Small intestine (tissue), 7 donors: ENCODE measurements around the gene ITGB1BP1. TPM values are rescaled to one million over a fixed set of nuclear protein-coding genes. Genes with fewer than 3 reads are reported as not detected.

ENCODE experiments used
- DNase-seq, 2 donors: peaks; one replicate each; pipeline versions ENCODE4 v3.0.0 to v3.0.0-alpha.2; 2013
- FAIRE-seq: peaks from 2 replicates; lab custom pipeline; 2012; peaks lifted over from hg19 to GRCh38; lab: Jason Lieb, UNC
- H3K27ac ChIP-seq, 3 donors: one replicate each; pipeline ENCODE4 v1.5.1; 2013; ENCODE audit warnings: low read length in 2 of 3, mild to moderate bottlenecking in 2 of 3, control low read depth in 1 of 3, inconsistent platforms in 1 of 3, low read depth in 1 of 3, moderate library complexity in 1 of 3
- H3K27me3 ChIP-seq, 3 donors: one replicate each; pipeline ENCODE4 v1.6.1; 2013; ENCODE audit warnings: low read length in 3 of 3, inconsistent platforms in 1 of 3; ENCODE audit not compliant: control insufficient read depth in 3 of 3, insufficient read depth in 3 of 3
- H3K36me3 ChIP-seq, 3 donors: one replicate each; pipeline ENCODE4 v1.6.1; 2013; ENCODE audit warnings: low read length in 3 of 3, inconsistent platforms in 1 of 3, low read depth in 1 of 3, mild to moderate bottlenecking in 1 of 3, moderate library complexity in 1 of 3; ENCODE audit not compliant: control insufficient read depth in 3 of 3, insufficient read depth in 2 of 3
- H3K4me1 ChIP-seq, 3 donors: one replicate each; pipeline ENCODE4 v1.6.1; 2013; ENCODE audit warnings: low read length in 2 of 3, inconsistent platforms in 1 of 3, low read depth in 1 of 3, mild to moderate bottlenecking in 1 of 3, moderate library complexity in 1 of 3; ENCODE audit not compliant: control insufficient read depth in 3 of 3, insufficient read depth in 2 of 3
- H3K4me3 ChIP-seq, 3 donors: one replicate each; pipeline ENCODE4 v1.5.1; 2013; ENCODE audit warnings: low read length in 3 of 3, control low read depth in 1 of 3, inconsistent platforms in 1 of 3, low read depth in 1 of 3, mild to moderate bottlenecking in 1 of 3, moderate library complexity in 1 of 3
- H3K9me3 ChIP-seq, 2 donors: one replicate each; pipeline ENCODE4 v1.6.1; 2013; ENCODE audit warnings: low read depth in 1 of 2, low read length in 1 of 2; ENCODE audit not compliant: control insufficient read depth in 2 of 2, insufficient read depth in 1 of 2
- WGBS, 3 donors: extraction: QIAGEN DNeasy Blood & Tissue Kit; methylation state at CpG; one replicate each; pipeline ENCODE4 v1.1.7; 2013; 5-methylcytosine and 5-hydroxymethylcytosine counted together
- polyA plus RNA-seq, 4 donors: library from polyadenylated mRNA; stranded (reverse) in 3 of 4; unstranded in 1 of 4; fragments of 200-250 nt in 3 of 4; fragments of 120-200 nt in 1 of 4; gene quantifications; one replicate each; pipeline versions ENCODE4 v1.2.1 to v1.2.3, GENCODE V29; 2013
- donor health status: healthy with polysubstance abuse.
- donor health status: control.
- donor health status: control.
- donor health status: Bipolar disorder and iron deficiency.
- donor health status: healthy.

ITGB1BP1 gene
- polyA plus RNA-seq, 4 donors, result 30.6 to 50.8 (median 35.2) TPM

DNA sequence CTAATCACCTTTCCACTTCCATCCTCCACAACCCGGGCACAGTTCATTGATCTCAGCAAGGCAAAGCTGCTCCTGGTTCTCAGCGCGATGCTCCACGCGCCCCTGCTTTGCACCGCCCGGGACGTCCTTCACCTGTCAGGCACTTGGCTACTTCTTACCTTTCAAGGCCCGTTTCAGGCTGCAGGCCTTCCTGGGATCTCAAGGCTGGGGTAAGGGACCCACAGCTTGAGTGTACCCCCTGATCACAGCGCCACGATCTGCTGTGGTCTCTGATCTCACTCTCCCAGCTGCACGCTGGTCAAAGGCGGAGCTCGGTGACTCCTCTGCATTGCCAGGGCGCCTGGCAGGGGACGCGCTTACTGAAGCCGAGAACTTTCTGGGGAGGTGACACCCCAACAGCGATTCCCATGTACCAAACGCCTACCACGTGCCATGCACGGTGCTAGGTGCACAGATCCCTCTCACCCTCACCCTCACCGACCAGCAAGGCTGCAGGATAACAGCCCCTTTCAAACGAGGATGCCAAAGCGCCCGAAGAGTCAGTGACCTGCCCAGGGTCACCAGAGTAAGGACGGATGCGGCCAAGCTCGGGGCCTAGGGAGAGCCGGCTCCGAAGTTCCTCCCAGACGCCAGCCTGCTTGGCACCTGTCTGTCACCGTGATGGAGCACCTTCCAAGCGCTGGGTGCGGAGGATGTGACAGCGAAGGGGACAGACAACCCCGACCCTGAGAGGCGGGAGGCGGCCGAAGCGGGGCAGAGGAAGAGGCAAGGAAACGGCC is 818 bp downstream of the ITGB1BP1 start:
- FAIRE-seq (no peak), DNase-seq (peak; percentile 58 to 65)
- H3K27ac ChIP-seq, result peak overlapping the region; percentile 87 to 96 (median 91)
- WGBS, 3 donors, result 3 to 7% (median 4%) methylated on average over 42 of the region's 42 CpGs
- H3K36me3 ChIP-seq, result peaks cover 0 to 3% (median 0%) of the 10 kb centered on the region in 3 donors
- peaks cover 4 to 20% (median 12%) of the 10 kb centered on the region in 3 donors for H3K4me1 ChIP-seq
- H3K4me3 ChIP-seq, result peak overlapping the region; percentile 87 to 98 (median 88)
- H3K9me3 ChIP-seq, result no peaks in the 10 kb centered on the region
- no peaks in the 10 kb centered on the region for H3K27me3 ChIP-seq

DNA sequence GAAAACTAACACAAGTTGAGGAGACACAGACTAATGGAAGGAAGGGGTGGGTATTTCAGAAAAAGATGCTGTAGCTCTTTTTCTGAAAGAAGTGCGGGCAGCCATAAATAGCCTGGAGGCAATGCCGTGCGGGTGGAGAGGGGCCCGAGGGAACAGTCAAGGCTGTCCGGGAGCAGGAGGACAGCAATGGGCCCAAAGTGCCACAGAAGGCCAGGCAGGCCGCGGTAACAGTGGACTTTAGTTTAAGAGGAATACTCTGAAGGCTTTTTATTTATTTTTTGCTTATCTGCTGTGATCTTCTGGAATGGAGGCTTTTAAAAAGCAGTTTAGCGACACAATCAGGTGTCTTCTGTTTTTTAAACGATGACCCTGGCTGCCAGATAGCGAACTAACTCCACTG is 2.8 kb downstream of the ITGB1BP1 start:
- Histone ChIP-seq H3K27ac (no peak overlapping the region), H3K9me3 (no peaks in the 10 kb centered on the region), H3K4me3 (no peak overlapping the region), H3K36me3 (peaks cover 0 to 13% (median 0%) of the 10 kb centered on the region in 3 donors), H3K27me3 (no peaks in the 10 kb centered on the region), H3K4me1 (peaks cover 4 to 20% (median 12%) of the 10 kb centered on the region in 3 donors)
- 86 to 93% (median 92%) methylated on average over 10 of the region's 10 CpGs for WGBS, 3 donors
- no peak for DNase-seq
- FAIRE-seq, result no peak

DNA sequence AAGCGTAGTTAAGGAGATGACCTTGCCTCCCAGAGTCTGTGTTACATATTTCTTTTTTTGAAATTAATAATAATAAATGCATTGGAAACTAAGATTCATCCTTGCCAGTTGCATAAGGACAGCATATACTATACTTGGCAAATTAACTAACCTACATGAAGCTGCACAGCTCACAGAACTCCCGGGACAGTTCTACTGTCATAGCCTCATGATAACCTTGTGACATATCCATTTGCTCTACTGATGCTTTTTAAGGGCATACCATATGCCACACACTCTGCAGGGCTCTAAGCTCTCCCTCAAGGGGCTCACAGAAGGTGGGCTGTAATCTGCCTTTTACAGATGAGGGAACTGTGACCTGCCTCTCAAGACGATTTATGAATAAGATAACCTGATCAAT is 3.8 kb downstream of the ITGB1BP1 start:
- no peaks in the 10 kb centered on the region for H3K27me3 ChIP-seq
- H3K4me1 ChIP-seq, result peaks cover under 1 to 11% (median 8%) of the 10 kb centered on the region in 3 donors
- no peak overlapping the region for H3K4me3 ChIP-seq
- no peaks in the 10 kb centered on the region for H3K9me3 ChIP-seq
- FAIRE-seq (no peak), DNase-seq (no peak)
- peaks cover 0 to 17% (median 0%) of the 10 kb centered on the region in 3 donors for H3K36me3 ChIP-seq
- WGBS, 3 donors, result 87 to 92% (median 88%) methylated on average over 3 of the region's 3 CpGs
- no peak overlapping the region for H3K27ac ChIP-seq

DNA sequence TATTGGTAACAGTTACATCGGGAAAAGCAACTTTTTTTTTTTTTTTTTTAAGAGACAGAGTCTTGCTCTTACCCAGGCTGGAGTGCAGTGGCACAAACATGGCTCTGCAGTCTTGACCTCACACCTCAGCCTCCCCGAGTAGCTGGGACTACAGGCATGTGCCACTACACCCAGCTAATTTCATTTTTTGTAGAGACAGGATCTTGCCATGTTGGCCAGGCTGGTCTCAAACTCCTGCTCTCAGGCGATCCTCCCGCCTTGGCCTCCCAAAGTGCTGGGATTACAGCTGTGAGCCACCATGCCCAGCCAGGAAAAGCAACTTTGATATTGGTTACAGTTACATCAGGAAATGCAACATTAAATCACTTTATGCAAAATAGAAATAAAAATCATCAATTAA is 4.6 kb downstream of the ITGB1BP1 start:
- Histone ChIP-seq H3K27ac (no peak overlapping the region), H3K36me3 (peaks cover 0 to 22% (median 0%) of the 10 kb centered on the region in 3 donors), H3K27me3 (no peaks in the 10 kb centered on the region), H3K4me3 (no peak overlapping the region), H3K9me3 (no peaks in the 10 kb centered on the region), H3K4me1 (peaks cover 0 to 7% (median 4%) of the 10 kb centered on the region in 3 donors)
- no peak for FAIRE-seq
- DNase-seq, result no peak
- 93 to 96% (median 94%) methylated on average over 4 of the region's 4 CpGs for WGBS, 3 donors

DNA sequence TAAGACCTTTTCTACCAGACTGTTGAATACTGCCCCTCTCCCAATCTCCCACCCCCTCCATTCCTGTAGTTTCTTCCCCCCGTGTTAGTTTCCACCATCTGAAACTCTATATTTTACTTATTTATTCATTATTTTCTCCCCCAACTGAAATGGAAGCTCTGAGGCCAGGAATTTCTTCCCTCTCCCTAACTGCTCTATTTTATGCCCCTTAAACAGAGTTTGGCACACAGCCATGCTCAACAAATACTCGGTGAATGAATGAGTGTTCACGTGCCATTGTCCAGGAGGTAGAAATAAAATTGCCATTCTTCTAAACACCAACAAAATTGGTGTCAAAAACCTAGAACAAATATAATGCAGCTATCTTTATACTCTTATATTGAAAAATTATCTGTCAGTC is 5.6 kb downstream of the ITGB1BP1 start:
- H3K9me3 ChIP-seq, result no peaks in the 10 kb centered on the region
- H3K36me3 ChIP-seq, result peaks cover 0 to 24% (median 0%) of the 10 kb centered on the region in 3 donors
- no peak overlapping the region for H3K4me3 ChIP-seq
- FAIRE-seq (no peak), DNase-seq (no peak)
- WGBS, 3 donors, result 79 to 89% (median 80%) methylated on average over 3 of the region's 3 CpGs
- peaks cover 0 to 7% (median 4%) of the 10 kb centered on the region in 3 donors for H3K4me1 ChIP-seq
- no peaks in the 10 kb centered on the region for H3K27me3 ChIP-seq
- no peak overlapping the region for H3K27ac ChIP-seq

DNA sequence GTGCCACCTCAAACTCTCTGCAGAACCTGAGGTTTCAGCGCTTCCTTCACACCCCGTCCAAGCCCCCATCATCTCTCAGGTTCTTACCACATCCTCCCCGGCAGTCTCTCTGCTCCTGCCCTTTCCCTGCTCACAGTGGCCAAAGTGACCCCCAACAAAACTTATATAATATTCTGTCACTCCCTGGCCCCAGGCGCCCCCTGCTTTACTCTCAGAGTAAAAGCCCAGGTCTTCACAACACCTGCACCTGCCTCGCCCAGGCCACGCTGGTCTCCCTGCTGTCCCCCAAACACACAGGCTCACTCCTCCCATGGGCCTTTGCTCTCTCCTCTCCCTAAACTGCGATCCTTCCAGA is 6.4 kb downstream of the ITGB1BP1 start:
- H3K4me1 ChIP-seq, result peaks cover 0 to 3% (median 2%) of the 10 kb centered on the region in 3 donors
- H3K27me3 ChIP-seq, result no peaks in the 10 kb centered on the region
- FAIRE-seq (no peak), DNase-seq (no peak)
- no peaks in the 10 kb centered on the region for H3K9me3 ChIP-seq
- H3K4me3 ChIP-seq, result no peak overlapping the region
- WGBS, 3 donors, result 88 to 93% (median 92%) methylated on average over 7 of the region's 7 CpGs
- H3K27ac ChIP-seq, result no peak overlapping the region
- peaks cover 0 to 28% (median 1%) of the 10 kb centered on the region in 3 donors for H3K36me3 ChIP-seq

DNA sequence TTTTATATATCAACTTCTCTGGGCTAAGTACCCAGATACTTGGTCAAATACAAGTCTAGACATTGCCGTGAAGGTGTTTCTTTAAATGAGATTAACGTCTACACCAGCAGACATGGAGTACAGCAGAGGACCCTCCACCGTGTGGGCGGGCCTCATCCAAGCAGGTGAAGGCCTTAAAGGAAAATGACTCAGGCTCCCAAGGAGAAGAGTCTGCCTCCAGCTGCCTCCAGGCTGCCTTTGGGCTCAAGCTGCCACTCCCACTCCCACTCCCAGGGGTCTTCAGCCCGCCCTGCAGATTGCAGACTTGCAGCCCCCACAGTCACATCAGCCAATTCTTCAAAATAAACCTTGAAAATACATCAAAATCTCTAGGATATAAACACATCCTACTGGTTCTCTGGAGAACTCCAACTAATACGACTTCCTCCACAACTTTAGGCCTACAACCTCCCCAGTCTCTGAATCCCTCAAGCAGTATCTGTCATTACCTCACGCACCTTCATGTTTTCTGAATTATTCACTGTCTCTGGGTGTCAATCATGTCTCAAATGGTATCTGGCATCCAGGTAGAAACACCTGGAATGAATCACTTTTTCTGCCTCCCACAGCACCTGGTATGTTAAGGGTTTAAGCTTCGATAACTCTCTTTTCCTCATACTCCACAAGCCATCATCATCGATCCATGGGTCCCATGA is 6.9 kb downstream of the ITGB1BP1 start:
- no peak overlapping the region for H3K4me3 ChIP-seq
- no peaks in the 10 kb centered on the region for H3K4me1 ChIP-seq
- no peak overlapping the region for H3K27ac ChIP-seq
- H3K36me3 ChIP-seq, result peaks cover 0 to 33% (median 2%) of the 10 kb centered on the region in 3 donors
- DNase-seq (no peak), FAIRE-seq (no peak)
- 89 to 94% (median 90%) methylated on average over 9 of the region's 9 CpGs for WGBS, 3 donors
- H3K9me3 ChIP-seq, result no peaks in the 10 kb centered on the region
- no peaks in the 10 kb centered on the region for H3K27me3 ChIP-seq

DNA sequence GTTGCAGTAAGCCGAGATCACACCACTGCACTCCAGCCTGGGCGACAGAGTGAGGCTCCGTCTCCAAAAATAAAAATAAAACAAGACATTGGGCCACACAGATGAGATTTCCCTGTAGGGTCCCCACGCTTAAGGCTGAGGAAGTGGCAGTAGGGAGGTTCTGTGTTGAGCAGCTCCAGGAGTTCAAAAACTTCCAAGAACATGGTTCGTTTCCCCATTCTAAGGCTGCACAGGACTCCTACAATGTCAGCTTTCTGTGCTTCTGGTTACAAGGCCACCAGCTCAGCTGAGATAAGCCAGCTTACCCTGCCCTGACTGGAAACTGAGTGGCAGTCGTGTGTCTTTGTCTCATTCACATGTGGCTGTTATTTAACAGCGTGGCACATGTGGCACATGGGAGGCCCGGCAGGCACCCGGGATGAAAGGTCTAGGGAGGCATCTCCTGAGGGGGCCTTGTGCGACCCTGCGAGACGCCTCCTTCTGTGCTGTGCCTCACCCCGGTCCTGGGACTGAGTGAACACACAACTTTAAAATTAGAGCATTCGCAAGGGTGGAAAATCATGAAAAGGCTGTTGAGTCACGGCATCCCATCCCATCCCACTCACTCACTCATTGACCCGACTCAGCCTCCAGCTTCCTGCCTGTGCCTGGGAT is 7.7 kb downstream of the ITGB1BP1 start:
- H3K4me3 ChIP-seq, result no peak overlapping the region
- H3K27ac ChIP-seq, result no peak overlapping the region
- H3K27me3 ChIP-seq, result no peaks in the 10 kb centered on the region
- no peak for DNase-seq
- no peaks in the 10 kb centered on the region for H3K9me3 ChIP-seq
- peaks cover 0 to 37% (median 2%) of the 10 kb centered on the region in 3 donors for H3K36me3 ChIP-seq
- WGBS, 3 donors, result 90 to 95% (median 91%) methylated on average over 16 of the region's 16 CpGs
- H3K4me1 ChIP-seq, result no peaks in the 10 kb centered on the region
- no peak for FAIRE-seq
